NCI-H1092 (cell line): ENCODE data around the gene FBXW8.

Experiments used
- DNase-seq: peaks from one replicate; lab custom pipeline; 2025; lab: John Stamatoyannopoulos, UW

FBXW8 gene

GRCh38 chr12:116990971-116991966 lies 80.5 kb downstream of the FBXW8 start:
- no peak for DNase-seq

DNA sequence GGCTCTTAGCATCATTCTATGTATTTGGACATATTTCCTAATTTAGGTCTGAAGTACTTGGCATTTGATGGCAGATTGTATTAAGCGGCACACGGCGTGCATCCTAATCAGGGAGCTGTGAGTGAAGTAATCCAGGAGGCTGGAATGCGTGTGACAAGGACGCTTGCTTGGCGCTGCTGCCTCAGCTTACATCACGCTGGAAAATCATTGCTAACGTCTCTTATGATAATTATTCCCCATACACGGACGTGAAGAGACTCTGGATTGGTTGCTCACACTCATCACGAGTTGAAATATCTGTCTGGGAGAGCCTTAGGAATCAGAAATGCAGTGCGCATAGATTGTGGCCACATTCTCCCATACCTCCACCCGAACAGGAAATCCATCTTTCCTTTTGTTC lies 85.3 kb downstream of the FBXW8 start:
- DNase-seq = no peak

GRCh38 chr12:116996621-116997020 lies 85.9 kb downstream of the FBXW8 start:
- DNase-seq = no peak

GRCh38 chr12:116999066-116999465 lies 88.3 kb downstream of the FBXW8 start:
- no peak for DNase-seq

DNA sequence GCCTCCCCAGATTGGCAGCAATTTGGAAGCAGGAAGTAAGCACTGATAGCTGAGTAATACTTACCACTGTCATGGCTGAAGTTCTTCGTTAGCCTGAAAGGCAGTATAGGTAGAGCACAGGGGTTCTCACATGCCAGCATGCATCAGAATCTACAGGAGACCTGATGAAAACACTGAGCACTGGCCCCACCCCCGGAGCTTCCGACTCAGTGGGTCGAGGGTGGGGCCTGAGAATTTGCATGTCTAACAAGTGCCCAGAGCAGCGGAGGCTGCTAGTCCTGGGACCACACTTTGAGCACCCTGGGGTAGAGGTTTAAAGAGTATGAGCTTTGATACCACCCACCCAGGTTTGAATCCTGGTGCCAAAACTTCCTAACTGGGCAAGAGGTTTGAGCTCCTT lies 89.6 kb downstream of the FBXW8 start:
- DNase-seq = no peak

DNA sequence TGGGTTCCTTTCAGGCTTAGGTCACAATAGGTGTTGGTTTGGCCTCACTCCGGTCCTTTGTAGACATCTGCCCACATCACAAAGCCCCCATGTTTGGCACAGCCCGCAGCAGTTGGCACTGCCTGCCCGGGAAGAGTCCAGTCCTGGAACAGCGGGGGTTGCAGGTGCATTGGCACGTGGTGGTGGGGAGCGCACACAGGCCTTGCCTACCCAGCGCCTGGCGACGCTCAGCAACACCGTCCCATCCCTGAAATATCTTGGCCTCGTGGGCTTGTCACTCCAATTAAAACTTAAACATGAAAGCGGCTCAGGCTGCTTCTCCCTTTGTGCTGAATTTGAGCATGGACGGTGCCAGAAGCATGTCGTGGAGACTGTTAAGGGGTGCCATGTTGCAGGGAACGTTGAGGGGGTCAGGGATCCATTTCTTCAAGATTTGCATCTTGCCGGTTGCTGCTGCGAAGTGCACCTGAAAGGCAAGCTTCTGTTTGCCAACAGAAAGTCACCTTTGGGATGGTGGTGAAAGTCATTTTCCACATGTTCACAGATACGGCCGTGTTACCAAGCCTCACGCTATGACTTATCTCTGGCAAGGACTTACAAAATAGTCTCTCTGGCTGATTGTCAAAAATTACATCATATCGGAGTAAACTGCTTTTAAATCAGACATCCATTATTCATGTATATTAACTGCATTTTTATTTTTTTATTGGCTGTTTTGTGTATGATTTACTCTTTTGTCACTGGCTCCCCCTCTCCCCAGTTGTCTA lies 91.5 kb downstream of the FBXW8 start:
- no peak for DNase-seq

DNA sequence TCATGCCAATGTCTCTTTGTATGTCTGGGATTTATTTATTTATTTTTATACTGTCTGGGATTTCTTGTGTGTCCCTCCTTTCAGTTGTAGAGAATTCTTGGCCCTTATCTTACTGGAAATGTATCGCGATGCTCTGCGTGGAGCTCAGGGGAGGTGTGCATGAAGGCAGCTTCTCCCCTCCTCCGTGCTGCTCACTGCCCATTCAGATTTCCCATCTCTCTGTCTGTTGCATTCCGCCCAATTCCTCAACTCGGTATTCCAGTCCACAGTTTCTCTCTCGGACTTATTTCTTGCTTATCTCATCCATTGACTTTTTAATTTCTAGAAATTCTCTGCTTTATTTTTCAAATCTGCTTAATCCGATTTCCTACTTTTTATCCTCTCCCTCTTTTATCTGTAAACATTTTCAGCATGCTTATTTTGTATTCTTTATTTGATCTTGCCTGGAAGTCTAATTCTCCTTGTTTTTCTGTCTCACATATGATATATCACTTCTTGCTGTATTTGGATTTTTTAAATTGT lies 93.2 kb downstream of the FBXW8 start:
- DNase-seq = no peak

- no peak for DNase-seq
Measured at GRCh38 chr12:117005417-117006046, 94.8 kb downstream of the FBXW8 start.

DNA sequence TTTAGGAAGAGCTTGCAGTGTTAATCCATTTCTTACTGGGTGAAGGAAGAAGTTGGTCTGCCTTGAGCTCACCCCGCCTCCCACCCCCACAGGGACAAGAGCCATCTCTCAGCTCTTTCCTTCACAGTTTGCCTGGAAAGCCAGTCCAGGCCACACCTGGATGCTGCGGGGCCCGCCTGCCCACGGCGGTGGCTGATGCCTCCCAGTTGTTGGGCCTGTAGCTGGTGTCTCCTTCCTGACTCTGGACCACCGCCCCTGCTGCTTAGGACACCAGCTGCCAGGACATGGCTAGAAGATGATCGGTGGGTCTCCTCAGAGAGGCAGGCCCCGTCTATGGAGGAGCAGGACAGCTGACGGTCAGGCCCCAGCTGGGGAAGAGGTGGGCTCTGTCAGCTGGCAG lies 95.6 kb downstream of the FBXW8 start:
- no peak for DNase-seq

GRCh38 chr12:117007577-117007976 lies 96.8 kb downstream of the FBXW8 start:
- DNase-seq = no peak

- DNase-seq = no peak
Measured at GRCh38 chr12:117009759-117010158, 99.0 kb downstream of the FBXW8 start.

DNA sequence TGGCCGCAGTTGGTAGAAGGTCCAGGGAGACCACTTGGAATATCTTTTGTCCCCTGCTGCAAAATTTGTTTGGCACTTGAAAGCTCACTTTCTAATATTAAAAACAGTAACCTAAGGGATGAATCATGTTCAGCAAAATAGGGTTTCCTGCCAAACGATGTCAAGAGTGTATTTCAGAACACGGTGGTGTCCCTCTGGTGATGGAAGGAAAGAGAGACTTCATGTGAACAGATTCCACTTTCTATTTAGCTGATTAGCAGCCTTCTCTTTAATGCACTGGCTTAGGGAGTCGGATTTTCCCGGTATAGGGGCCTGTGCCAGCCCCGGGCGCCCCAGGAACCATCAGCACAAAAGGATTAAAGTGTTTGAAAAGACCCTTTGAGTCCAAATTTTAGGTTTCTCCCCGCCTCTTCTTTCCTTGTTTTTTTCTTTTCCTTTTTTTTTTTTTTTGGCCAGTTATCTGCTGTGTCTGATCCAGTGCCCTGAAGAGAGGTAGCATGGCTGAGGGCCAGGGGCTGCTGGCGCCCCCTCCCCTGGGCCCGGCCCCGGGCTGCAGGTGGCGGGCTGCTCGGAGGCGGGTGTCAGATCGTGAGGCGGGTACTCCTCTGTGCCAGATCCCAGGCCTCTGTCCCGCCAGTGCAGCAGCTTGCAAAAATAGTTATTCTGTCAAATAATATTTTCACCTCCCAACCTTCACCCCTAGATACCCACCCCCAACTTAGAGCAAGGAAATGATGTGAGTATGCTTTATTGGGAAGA lies 100.1 kb downstream of the FBXW8 start:
- no peak for DNase-seq

GRCh38 chr12:117011988-117012805 lies 101.4 kb downstream of the FBXW8 start:
- no peak for DNase-seq

DNA sequence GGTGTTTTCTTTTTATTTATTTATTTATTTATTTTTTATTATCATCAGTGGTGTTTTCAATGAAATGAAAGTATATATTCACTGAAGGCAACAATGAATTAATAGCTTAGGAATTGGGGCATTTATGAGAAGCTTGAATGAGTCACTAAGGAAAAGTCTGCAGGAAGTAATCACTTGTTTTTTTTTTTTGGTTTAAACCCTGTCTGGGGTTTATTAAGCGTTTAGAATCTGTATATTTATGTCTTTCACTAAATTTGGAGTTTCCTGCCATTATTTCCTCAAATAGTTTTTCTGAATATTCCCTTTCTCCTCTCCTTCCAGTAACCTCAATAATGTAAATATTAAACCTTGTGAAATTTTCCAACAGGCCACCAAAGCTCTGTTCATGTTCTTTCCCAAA lies 103.0 kb downstream of the FBXW8 start:
- DNase-seq = no peak

GRCh38 chr12:117014342-117014887 lies 103.7 kb downstream of the FBXW8 start:
- DNase-seq = no peak

DNA sequence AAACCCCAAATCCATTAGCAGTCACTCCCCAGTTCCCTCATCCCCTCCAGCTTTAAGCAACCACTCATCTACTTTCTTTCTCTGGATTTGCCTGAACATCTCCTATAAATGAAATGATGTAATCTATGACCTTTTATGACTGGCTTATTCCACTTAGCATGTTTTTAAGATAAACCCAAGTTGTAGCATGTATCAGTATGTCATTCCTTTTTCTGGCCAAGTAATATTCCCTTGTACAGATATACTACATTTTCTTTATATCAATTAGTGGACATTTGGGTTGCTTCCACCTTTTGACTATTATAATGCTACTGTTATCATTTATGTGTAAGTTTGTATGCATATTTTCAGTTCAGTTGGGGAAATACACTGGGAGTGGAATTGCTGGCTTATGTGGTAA lies 105.1 kb downstream of the FBXW8 start:
- DNase-seq = no peak

GRCh38 chr12:117017807-117018206 lies 107.1 kb downstream of the FBXW8 start:
- no peak for DNase-seq

GRCh38 chr12:117018276-117018675 lies 107.5 kb downstream of the FBXW8 start:
- no peak for DNase-seq

DNA sequence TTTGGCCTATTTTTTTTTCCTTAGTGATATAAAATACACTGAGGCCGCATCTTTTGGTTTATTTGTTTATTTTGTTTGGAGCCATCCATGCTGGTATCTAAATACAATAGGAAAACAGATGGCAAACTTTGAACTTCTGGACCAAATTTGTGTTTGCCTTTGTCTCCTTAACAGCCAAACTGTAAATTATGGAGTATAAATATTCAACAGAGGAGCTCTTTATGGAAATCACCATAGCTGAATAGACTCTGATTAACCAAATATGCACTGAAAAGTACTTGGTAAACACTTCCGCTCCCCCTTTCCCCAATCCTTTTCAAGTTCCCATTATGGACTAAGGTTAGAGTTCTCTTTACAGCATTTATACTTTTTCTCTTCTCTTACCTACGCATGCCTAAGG lies 107.9 kb downstream of the FBXW8 start:
- no peak for DNase-seq

DNA sequence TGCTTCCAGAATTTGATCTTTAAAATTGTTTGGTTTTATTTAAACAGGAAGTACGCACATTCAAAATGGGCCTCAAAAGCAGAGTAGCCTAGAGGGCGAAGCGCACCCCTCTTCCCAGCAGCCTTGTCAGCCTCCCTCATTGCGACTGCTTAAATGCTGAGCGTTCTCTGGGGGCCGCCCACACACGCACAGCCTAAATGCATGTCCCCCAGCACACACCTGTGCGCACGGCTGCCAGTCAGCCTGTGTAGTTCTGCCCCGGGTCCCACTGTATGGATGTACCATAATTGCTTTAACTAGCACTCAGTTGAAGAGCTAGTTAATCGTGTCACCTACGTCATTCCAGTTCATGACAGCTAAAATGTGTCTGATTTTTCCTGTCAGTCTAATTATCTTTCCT lies 109.1 kb downstream of the FBXW8 start:
- no peak for DNase-seq
